NCI-H2227 (cell line): Measurements from ENCODE around the gene PARK7.
"Not testable (repeated sequence)": the region's sequence is repeated elsewhere in the genome, so short reads cannot be mapped to it uniquely, and the experiment has no call there.

ENCODE experiments used
- DNase-seq: peaks from one replicate; lab custom pipeline; 2025; ENCODE audit not compliant: unreplicated experiment; lab: John Stamatoyannopoulos, UW

Gene PARK7

GRCh38 chr1:7961216-7962013 lies at the start of gene PARK7:
Gene PARK7, plus strand, starts transcription at chr1:7961711. Its CDS starts 1,075 bp downstream, at chr1:7962786.
- DNase-seq, result peak; percentile 99

GRCh38 chr1:7912145-7912544 lies 49.4 kb upstream of the PARK7 start:
- DNase-seq, result no peak

GRCh38 chr1:7912743-7913557 lies 48.6 kb upstream of the PARK7 start:
- no peak for DNase-seq

GRCh38 chr1:7915826-7916500 lies 45.5 kb upstream of the PARK7 start:
- no peak for DNase-seq

DNA sequence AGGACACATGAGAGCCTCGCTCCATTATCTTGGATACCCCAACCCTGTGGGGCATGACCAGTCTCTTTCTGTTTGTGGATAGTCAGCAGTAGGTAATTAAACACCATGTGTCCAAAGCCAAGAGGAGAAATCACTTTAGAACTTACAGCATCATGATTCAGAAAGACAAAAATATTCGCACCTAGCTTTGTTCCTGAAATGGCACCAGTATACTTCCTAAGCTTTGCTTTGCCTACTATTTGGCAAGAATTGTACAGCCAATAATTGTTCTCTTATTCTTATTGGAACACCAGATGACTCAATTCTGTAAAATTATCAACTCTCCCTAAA lies 45.0 kb upstream of the PARK7 start:
- DNase-seq, result no peak

GRCh38 chr1:7917971-7918370 lies 43.5 kb upstream of the PARK7 start:
- DNase-seq, result not testable (repeated sequence)

DNA sequence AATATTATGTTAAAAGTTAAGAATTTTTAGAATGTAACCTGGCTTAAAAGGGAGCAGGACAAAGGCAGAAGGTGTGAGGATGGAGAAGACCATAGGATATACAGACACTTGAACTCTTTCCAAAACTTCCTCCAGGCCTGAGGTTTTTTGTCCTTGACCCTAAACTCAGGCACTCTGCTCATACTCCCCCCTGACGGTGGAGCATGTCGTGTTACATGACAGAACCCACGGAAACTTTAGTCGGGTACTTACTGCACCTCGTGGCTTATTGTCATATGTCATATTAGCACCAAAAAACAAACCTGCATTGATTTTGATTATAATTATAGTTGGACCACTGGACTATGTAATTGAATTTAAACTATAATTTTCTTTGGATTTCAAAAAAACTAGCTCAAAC lies 41.6 kb upstream of the PARK7 start:
- no peak for DNase-seq

DNA sequence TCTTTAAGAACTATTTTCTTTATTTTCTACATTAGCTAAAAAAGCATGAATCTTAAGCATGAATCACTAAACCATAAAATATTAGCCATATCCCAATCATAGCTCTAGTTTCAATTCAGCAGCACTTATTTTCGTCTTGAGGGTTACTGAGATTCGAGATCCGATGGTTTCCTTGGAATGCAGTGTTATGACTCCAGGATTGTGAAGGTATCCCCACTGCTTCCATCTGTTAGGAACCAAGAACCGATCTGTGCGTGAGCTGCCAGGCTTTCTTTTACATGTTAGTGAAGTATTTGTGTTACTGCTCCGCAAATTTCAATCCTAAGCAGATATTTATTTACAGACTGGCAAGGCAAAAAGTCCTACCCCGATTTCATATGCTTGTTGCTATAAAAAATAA lies 39.7 kb upstream of the PARK7 start:
- DNase-seq, result no peak

- no peak for DNase-seq
These were observed 39.2 kb upstream of the PARK7 start for GRCh38 chr1:7922301-7922700.

DNA sequence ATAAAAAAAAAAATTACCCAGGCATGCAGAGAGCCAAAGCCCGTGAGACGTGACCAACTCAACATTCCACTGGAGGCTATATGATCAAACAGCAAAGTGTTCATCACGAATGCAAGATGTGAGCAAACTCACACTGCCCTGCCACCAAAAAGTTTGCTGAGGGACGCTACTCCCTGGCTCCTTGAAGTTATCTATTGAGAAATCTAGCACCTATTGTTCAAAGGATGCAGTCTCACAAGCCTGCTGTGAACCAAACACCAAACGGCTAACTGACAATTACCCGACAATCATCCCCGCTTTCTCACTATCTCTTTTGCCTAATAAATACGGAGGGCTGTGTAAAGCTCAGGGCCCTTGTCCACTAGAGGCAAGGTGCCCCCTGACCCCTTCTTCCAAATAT lies 34.5 kb upstream of the PARK7 start:
- not testable (repeated sequence) for DNase-seq

GRCh38 chr1:7928247-7928646 lies 33.3 kb upstream of the PARK7 start:
- DNase-seq, result no peak

DNA sequence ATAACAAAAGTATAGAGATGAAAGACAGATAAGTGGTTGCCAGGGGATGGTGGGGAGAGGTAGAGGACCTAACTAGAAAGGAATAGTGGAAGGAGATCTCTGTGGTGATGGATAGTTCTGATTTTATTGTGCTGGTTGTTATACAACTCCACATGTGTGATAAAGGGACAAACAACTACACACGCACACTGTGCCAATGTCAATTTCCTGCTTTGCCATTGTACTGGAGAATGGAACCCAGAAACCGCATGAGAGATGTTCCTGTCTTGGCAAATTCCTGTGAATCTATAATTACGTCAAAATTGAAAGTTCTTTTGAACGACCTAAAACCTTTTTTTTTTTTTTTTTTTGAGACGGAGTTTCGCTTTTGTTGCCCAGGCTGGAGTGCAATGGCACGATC lies 31.9 kb upstream of the PARK7 start:
- DNase-seq, result no peak

DNA sequence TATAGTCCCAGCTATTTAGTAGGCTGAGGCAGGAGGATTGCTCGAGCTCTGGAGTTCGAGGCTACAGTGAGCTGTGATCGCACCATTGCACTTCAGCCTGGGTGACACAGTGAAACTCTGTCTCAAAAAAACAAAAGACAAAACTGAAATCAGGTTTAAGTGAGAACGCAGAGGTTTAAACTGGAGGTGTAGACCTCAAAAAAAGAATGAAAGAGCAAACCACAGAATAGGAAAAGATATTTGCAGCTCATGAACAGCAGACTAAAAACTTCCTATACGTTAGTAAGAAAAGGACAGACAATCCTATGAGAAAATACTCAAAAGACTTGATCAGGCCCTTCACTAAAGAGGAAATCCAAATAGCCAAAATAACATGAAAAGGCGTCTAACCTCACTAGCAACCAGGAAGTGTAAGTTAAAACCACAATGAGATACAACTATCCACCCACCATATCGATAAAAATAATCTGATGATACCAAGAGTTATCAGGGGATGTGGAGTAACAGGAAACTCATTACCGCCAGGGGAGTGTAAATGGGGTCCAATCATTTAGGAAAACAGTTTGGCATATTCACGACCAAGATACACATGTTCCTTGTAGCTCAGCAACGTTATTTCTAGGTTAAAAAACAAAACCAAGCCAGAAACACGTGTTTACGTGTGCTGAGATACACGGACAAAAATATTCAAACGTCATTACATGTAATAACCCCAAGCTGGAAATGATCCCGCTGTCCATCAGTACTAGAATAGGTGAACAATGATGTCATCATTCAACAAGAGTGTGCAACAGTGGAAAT lies 30.7 kb upstream of the PARK7 start:
- DNase-seq, result no peak

DNA sequence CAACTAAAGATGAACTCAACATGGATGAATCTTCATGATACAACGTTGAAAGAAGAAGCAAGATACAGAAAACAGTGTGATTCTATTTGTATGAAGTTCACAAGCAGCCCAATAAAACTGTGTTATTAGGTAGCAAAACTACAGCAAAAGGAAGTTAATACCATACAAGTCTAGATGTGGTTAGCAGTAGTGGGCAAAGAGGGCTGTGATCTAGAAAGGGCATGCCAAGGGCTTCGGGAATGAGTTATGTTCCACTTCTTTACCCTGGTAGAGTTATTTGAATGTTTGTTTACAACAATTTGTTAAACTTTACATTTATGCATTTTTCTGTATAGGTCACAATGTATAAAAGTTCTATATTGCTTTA lies 30.1 kb upstream of the PARK7 start:
- DNase-seq, result no peak

DNA sequence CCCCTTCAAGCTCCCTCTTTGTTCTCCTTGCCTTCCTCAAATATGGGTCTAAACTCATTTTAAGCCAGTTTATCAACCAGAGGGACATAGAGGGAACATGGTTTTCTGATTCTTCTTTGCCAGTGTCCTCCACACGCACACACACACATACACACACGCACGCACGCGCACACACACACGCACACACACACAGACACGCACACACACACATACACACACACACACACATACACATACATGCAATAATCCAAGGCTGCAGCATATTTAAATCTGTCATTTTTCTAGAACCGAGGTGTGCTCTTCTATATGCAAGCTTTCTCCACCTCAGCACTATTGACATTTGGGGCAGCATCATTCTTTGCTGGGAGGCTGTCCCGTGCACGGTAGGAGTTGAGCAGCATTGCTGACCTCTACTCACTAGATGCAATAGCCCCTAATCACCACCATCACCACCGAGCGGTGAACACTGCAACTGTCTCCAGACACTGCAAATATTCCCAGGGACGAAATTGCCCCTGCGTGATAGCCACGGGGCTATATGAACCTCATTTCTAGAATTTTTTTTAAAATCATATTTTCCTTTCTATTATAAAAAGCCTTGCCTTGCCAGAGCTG lies 28.9 kb upstream of the PARK7 start:
- DNase-seq, result peak; percentile 69

- DNase-seq, result no peak
These were observed 23.4 kb upstream of the PARK7 start for GRCh38 chr1:7938070-7938469.

DNA sequence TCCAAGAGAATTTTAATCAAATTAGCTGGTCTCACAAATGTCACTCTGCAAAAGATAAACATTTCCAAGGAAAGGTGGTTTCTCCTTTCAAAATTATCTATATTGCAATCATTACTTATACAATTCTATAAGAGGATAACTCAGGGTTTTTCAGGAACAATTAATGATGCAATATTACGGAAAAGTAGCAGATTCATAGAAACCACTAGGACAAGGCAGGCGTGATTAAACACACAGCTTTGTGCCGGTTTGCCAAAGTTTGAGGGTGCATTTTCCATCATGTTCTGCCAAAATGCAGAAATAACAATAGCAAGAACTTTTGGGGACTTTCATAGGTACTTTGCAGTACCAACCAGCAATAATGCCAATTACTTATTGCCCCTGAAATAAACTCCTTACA lies 21.5 kb upstream of the PARK7 start:
- no peak for DNase-seq

DNA sequence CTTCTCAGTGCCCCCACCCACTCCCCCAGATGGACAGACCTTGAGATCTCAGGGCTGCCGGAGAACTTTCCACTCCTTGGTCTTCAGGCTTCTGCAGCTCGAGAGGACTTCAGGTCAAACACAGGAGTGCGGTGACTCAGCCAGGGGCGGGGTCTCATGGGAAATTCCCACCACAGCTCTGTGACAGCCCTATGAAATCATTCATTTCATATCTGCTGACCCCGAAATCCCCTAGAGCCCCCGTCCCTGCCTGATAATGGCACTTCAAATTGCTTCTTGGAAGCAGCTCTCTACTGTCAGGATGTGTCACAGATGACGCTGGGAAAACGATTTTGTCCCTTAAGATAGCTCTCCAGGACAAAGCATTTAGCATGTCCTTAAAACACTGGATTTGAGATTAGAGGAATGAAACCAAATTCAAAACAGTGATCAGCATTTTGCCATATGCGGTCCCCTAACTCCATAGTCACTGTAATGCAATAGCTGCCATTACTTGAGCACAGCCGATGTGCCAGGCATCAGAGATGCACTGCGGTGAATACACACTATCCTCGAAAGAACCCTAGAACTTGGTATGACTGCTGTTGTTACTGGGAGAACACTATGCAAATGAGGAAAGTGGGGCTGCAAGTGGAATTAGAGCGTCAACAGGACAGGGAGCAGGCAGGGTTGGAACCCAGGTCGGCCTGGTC lies 20.6 kb upstream of the PARK7 start, which contains the start of gene TNFRSF9:
Gene TNFRSF9 (minus strand): TSS at position 95 of the 692 bp plus-strand sequence. CDS start 845 bp downstream, outside the sequence.
- peak; percentile 24 for DNase-seq

DNA sequence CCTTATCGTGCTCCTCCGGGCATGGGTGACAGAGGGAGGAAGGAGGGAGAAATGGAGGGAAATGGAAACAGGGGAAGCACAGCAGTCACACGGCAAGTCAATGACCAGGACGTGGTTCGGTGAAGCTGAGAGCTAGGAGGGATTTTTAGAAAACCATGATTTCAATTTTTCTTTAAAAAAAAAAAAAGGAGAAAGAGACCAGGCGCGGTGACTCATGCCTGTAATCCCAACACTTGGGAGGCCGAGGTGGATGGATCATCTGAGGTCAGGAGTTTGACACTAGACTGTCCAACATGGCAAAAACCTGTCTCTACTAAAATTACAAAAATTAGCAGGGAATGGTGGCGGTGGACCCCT lies 20.1 kb upstream of the PARK7 start:
- no peak for DNase-seq
